GM12878 (cell line): ENCODE results near the gene P2RX7.

ENCODE experiments used
- BHLHE40 ChIP-seq, 2 experiments: fragments of 450-650 bp in 1 of 2; IDR thresholded peaks; 2 replicates each; pipeline ENCODE4 v1.6.1; 2011 to 2017; ENCODE audit warnings: low read depth in 2 of 2, borderline replicate concordance in 1 of 2, improper control_type of control experiment in 1 of 2, low read length in 1 of 2, mild to moderate bottlenecking in 1 of 2
- CEBPB ChIP-seq, 2 experiments: fragments of 150-350 bp in 1 of 2; IDR thresholded peaks; 2 replicates each; pipeline ENCODE4 v1.6.1; 2012 to 2014; ENCODE audit warnings: low read depth in 2 of 2, low read length in 2 of 2, borderline replicate concordance in 1 of 2, inconsistent platforms in 1 of 2
- CHD2 ChIP-seq: IDR thresholded peaks from 2 replicates; pipeline ENCODE4 v1.6.1; 2011; ENCODE audit warnings: low read depth, low read length, improper control_type of control experiment, borderline replicate concordance
- CTCF ChIP-seq, 3 experiments: IDR thresholded peaks in 2 of 3; conservative IDR thresholded peaks in 1 of 3; 2 replicates each; pipeline ENCODE4 v1.5.1; 2011; ENCODE audit warnings: low read depth in 3 of 3, low read length in 3 of 3, mild to moderate bottlenecking in 3 of 3, control low read depth in 2 of 3, moderate library complexity in 2 of 3, inconsistent platforms in 1 of 3, mixed read lengths in 1 of 3; ENCODE audit not compliant: control insufficient read depth in 2 of 3, insufficient read depth in 1 of 3; ENCODE audit errors: extremely low read depth in 1 of 3
- HCFC1 ChIP-seq: fragments of 150-350 bp; IDR thresholded peaks from 2 replicates; pipeline ENCODE4 v1.6.1; 2014; ENCODE audit warnings: low read length
- MAX ChIP-seq: IDR thresholded peaks from 2 replicates; pipeline ENCODE4 v1.6.1; 2012; ENCODE audit warnings: low read depth, low read length, improper control_type of control experiment
- POLR2A ChIP-seq: IDR thresholded peaks from 2 replicates; pipeline ENCODE4 v1.6.1; 2011; ENCODE audit warnings: low read depth, mild to moderate bottlenecking, low read length
- POLR2AphosphoS5 ChIP-seq: IDR thresholded peaks from 2 replicates; pipeline ENCODE4 v1.6.1; 2011; ENCODE audit warnings: mild to moderate bottlenecking, low read length, inconsistent platforms
- RAD51 ChIP-seq: fragments of 450-650 bp; IDR thresholded peaks from 2 replicates; pipeline ENCODE4 v1.6.1; 2016; ENCODE audit warnings: moderate library complexity, mild to moderate bottlenecking, inconsistent platforms
- YY1 ChIP-seq: IDR thresholded peaks from 2 replicates; pipeline ENCODE4 v1.6.1; 2011; ENCODE audit warnings: low read depth, mild to moderate bottlenecking, low read length
- ZNF24 ChIP-seq: fragments of 450-650 bp; IDR thresholded peaks from 2 replicates; pipeline ENCODE4 v1.6.1; 2017; ENCODE audit warnings: antibody characterized with exemption, mild to moderate bottlenecking
- ZNF687 ChIP-seq: fragments of 450-650 bp; IDR thresholded peaks from 2 replicates; pipeline ENCODE4 v1.6.1; 2017; ENCODE audit warnings: mild to moderate bottlenecking, moderate library complexity
- TF ChIP-seq, protein P1 (sequence below): fragments of 450-650 bp; IDR thresholded peaks from 2 replicates; pipeline ENCODE4 v1.6.1; 2016; ENCODE audit warnings: mild to moderate bottlenecking

- TF ChIP-seq CTCF (IDR thresholded peaks at IDR 0.05 in 2 of 3, conservative IDR thresholded peaks at IDR 0.05 in 1 of 3; ENCODE audit: control insufficient read depth in 2 of 3, extremely low read depth in 1 of 3, insufficient read depth in 1 of 3, low read depth in 3 of 3, low read length in 3 of 3), result no peak
- no peak for TF ChIP-seq YY1
- no peak for TF ChIP-seq POLR2A
- TF ChIP-seq MAX, result no peak
- no peak for TF ChIP-seq CEBPB (IDR thresholded peaks at IDR 0.05; ENCODE audit: borderline replicate concordance in 1 of 2, low read depth in 2 of 2, low read length in 2 of 2)
- no peak for TF ChIP-seq HCFC1
- TF ChIP-seq ZNF24, result no peak
- TF ChIP-seq RAD51, result no peak
- TF ChIP-seq ZNF687, result no peak
- no peak for TF ChIP-seq CHD2
- TF ChIP-seq POLR2AphosphoS5, result no peak
- TF ChIP-seq, protein P1, sequence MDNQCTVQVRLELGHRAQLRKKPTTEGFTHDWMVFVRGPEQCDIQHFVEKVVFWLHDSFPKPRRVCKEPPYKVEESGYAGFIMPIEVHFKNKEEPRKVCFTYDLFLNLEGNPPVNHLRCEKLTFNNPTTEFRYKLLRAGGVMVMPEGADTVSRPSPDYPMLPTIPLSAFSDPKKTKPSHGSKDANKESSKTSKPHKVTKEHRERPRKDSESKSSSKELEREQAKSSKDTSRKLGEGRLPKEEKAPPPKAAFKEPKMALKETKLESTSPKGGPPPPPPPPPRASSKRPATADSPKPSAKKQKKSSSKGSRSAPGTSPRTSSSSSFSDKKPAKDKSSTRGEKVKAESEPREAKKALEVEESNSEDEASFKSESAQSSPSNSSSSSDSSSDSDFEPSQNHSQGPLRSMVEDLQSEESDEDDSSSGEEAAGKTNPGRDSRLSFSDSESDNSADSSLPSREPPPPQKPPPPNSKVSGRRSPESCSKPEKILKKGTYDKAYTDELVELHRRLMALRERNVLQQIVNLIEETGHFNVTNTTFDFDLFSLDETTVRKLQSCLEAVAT, result no peak
- no peak for TF ChIP-seq BHLHE40 (IDR thresholded peaks at IDR 0.05; ENCODE audit: borderline replicate concordance in 1 of 2, low read depth in 2 of 2, low read length in 1 of 2)
Observed at GRCh38 chr12:121237415-121237814, 104.7 kb downstream of the P2RX7 start.
